BJ (cell line): ENCODE results near the gene METTL24. TPM values are rescaled to one million over a fixed set of nuclear protein-coding genes. Genes with fewer than 3 reads are reported as not detected.
"Not testable (repeated sequence)": the region's sequence is repeated elsewhere in the genome, so short reads cannot be mapped to it uniquely, and the experiment has no call there.

ENCODE experiments used
- CTCF ChIA-PET: fragments of 350-600 bp; formaldehyde crosslinking; extraction: SDS; loops from one replicate; lab custom pipeline; 2021; ENCODE audit warnings: antibody characterized with exemption, inconsistent platforms; lab: Yijun Ruan, JAX
- POLR2A ChIA-PET: fragments of 300-600 bp; sonication (Branson Sonifier 250); formaldehyde crosslinking; extraction: SDS; loops from one replicate; lab custom pipeline; 2021; ENCODE audit warnings: antibody characterized with exemption; lab: Charles Lee
- DNase-seq: peaks from one replicate; pipeline ENCODE4 v3.0.0-alpha.2; 2011; ENCODE audit warnings: low read depth
- H3K27me3 ChIP-seq: 2 replicates; pipeline ENCODE4 v1.6.0; 2011; ENCODE audit warnings: low read length; ENCODE audit not compliant: control insufficient read depth, insufficient read depth
- H3K36me3 ChIP-seq: 2 replicates; pipeline ENCODE4 v1.5.1; 2011; ENCODE audit warnings: low read length; ENCODE audit not compliant: control insufficient read depth, insufficient read depth
- H3K4me3 ChIP-seq: 2 replicates; pipeline ENCODE4 v1.5.1; 2011; ENCODE audit warnings: low read depth, mild to moderate bottlenecking, control low read depth, low read length
- polyA plus RNA-seq: library from polyadenylated mRNA; depleted of rRNA; stranded (reverse); fragments of >200 nt; gene quantifications from 2 replicates; pipeline ENCODE4 v1.2.3, GENCODE V29; 2011
- TF ChIP-seq, protein P1 (sequence below): IDR thresholded peaks from 2 replicates; pipeline ENCODE4 v1.5.1; 2011; ENCODE audit warnings: low read depth, mild to moderate bottlenecking, control low read depth, inconsistent platforms, low read length, moderate library complexity; ENCODE audit not compliant: insufficient read depth

The METTL24 gene
- polyA plus RNA-seq, 1 experiment, result 0.31 TPM

DNA sequence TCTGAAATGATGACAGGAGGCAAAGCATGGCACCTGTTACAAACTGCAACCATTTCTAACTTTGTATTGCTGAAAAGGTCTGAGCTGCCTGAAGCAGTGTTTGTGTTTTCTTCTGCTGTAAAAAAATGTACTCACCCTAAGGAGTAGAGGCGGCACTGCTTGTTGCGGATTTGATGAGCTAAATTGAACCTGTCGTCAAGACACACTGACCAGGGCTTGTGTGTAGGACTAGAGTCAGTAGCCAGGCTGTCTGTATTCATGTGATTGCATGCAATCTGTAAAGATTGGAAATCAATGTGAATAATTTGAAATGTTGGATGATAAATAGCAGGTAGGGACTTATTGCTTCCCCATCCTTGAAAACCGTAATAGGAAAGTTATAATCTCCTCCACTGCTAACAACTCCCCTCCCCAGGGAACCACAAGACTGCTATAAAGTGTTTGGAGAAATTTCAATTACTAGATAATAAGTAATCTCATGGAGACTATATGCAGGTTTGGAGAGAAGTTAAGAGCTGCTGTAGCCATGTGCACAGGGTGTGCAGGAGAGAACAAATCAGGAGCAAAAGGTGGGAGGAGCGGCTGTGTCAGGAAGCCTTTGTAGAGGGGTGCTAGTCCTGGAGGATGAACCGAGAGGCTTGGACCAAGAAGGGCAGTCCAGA, 42.8 kb downstream of the METTL24 start:
- DNase-seq, result no peak
- ChIA-PET CTCF (no interaction called here), POLR2A (no interaction called here)
- Histone ChIP-seq H3K36me3 (no peaks in the 10 kb centered on the region), H3K27me3 (no peaks in the 10 kb centered on the region; the same call in 1 of the 2 replicates), H3K4me3 (no peak overlapping the region)
- TF ChIP-seq, protein P1, sequence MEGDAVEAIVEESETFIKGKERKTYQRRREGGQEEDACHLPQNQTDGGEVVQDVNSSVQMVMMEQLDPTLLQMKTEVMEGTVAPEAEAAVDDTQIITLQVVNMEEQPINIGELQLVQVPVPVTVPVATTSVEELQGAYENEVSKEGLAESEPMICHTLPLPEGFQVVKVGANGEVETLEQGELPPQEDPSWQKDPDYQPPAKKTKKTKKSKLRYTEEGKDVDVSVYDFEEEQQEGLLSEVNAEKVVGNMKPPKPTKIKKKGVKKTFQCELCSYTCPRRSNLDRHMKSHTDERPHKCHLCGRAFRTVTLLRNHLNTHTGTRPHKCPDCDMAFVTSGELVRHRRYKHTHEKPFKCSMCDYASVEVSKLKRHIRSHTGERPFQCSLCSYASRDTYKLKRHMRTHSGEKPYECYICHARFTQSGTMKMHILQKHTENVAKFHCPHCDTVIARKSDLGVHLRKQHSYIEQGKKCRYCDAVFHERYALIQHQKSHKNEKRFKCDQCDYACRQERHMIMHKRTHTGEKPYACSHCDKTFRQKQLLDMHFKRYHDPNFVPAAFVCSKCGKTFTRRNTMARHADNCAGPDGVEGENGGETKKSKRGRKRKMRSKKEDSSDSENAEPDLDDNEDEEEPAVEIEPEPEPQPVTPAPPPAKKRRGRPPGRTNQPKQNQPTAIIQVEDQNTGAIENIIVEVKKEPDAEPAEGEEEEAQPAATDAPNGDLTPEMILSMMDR, result no peak

DNA sequence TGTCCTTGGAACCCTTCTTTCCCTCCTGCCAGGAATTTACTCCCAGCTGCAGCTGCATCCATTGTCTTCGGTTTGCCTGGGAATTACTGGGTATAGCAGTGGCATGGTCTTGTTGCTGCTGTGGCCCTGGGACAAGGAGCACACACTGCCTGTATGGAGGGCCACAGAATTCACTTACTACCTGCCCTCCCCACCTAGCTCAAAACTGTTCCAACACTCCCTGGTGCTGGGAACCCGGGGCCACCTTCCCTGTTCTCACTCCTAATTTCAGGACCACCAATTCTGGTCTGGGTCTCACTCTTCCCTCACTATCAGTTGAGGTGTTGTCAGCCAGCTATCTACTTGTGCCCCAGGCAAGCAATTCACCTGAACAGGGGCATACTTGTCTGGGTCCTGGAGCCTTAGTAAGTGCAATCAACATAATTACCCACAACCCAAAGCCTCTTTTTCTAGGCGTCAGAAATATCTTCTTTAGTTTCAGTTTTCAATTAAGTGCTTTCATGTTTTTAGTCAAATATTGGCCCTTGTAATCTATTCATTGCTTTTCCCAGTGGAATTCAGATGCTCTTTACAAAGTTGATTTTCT, 47.2 kb downstream of the METTL24 start:
- TF ChIP-seq, protein P1, result no peak
- Histone ChIP-seq H3K4me3 (no peak overlapping the region), H3K27me3 (no peaks in the 10 kb centered on the region; the same call in 1 of the 2 replicates), H3K36me3 (no peaks in the 10 kb centered on the region)
- CTCF ChIA-PET, result no interaction called here
- no peak for DNase-seq
- POLR2A ChIA-PET, result no interaction called here

- H3K4me3 ChIP-seq, CTCF ChIA-PET, POLR2A ChIA-PET, DNase-seq, H3K36me3 ChIP-seq, H3K27me3 ChIP-seq: not testable (repeated sequence)
Observed at GRCh38 chr6:110309432-110309831, 48.7 kb downstream of the METTL24 start.

DNA sequence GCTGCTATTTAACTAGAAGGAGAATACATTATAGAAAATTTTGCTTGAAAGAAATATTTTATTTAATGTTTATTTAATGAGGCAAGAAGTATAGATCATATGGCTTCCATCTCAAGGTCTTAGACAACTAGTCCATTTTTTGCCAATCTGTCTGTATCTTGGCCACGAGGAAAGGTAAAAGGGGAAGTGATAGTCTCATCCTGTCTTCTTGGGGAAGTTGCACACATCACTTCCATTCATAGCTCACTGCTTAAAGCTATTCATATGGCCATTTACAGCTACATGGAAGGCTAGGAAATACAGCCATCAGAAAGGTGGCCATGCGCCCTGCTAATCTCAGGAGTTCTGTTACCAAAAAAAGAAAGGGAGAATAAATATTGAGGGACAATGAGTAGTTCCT, 50.8 kb downstream of the METTL24 start:
- DNase-seq, result no peak
- H3K36me3 ChIP-seq, result no peaks in the 10 kb centered on the region
- no peak overlapping the region for H3K4me3 ChIP-seq
- CTCF ChIA-PET, result interaction anchor here (0.9 kb wide), 1 partner anchor 17 kb away, joined by 3 read pairs; no protein-coding TSS in a partner anchor
- TF ChIP-seq, protein P1, result no peak
- POLR2A ChIA-PET, result no interaction called here
- H3K27me3 ChIP-seq, result no peaks in the 10 kb centered on the region

DNA sequence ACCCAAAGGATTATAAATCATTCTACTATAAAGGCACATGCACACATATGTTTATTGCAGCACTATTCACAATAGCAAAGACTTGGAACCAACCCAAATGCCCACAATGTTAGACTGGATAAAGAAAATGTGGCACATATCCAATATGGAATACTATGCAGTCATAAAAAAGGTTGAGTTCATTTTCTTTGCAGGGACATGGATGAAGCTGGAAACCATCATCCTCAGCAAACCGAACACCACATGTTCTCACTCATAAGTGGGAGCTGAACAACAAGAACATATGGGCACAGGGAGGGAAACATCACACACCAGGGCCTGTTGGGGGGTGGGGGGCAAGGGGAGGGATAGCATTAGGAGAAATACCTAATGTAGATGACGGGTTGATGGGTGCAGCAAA, 52.3 kb downstream of the METTL24 start:
- DNase-seq, CTCF ChIA-PET, H3K4me3 ChIP-seq, H3K27me3 ChIP-seq, POLR2A ChIA-PET, H3K36me3 ChIP-seq: not testable (repeated sequence)

DNA sequence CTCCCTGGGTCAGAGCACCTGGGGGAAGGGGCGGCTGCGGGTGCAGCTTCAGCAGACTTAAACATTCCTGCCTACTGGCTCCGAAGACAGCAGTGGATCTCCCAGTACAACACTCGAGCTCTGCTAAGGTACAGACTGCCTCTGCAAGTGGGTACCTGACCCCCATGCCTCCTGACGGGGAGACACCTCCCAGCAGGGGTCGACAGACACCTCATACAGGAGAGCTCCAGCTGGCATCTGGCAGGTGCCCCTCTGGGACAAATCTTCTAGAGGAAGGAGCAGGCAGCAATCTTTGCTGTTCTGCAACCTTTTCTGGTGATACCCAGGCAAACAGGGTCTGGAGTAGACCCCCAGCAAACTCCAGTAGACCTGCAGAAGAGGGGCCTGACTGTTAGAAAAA, 54.5 kb downstream of the METTL24 start:
- POLR2A ChIA-PET, result not testable (repeated sequence)

More for the DNA sequence above, 54.5 kb downstream of the METTL24 start:
- CTCF ChIA-PET, result interaction anchor here (0.6 kb wide), 1 partner anchor 122 kb away, joined by 3 read pairs; no protein-coding TSS in a partner anchor
- H3K36me3 ChIP-seq, H3K27me3 ChIP-seq, DNase-seq, H3K4me3 ChIP-seq: not testable (repeated sequence)
